Prostate gland (tissue), 2 donors: Measurements from ENCODE around the gene CPT1B.

Experiments used
- CTCF ChIP-seq, 4 experiments: fragments of 200-600 bp in 2 of 4; fragments of 450-650 bp in 2 of 4; sonication (generic) in 2 of 4; IDR thresholded peaks; 1 replicate in 3 of 4; 2 replicates in 1 of 4; pipeline ENCODE4 v1.5.1; 2016 to 2019; ENCODE audit warnings: antibody characterized with exemption in 4 of 4, mild to moderate bottlenecking in 2 of 4, moderate library complexity in 2 of 4
- POLR2A ChIP-seq: fragments of 450-650 bp; IDR thresholded peaks from one replicate; pipeline ENCODE4 v1.6.1; 2016; ENCODE audit warnings: antibody characterized with exemption, mild to moderate bottlenecking
- POLR2AphosphoS5 ChIP-seq: sonication (generic); formaldehyde crosslinking; IDR thresholded peaks from one replicate; pipeline ENCODE4 v1.6.1; 2017; ENCODE audit warnings: antibody characterized with exemption

- TF ChIP-seq CTCF (IDR thresholded peaks at IDR 0.05) (no peak), POLR2AphosphoS5 (no peak), POLR2A (no peak)
Observed at GRCh38 chr22:50581031-50581949, 3.1 kb upstream of the CPT1B start.
